Kidney epithelial cell (primary cell): ENCODE results near the gene HS6ST1. TPM values are rescaled to one million over a fixed set of nuclear protein-coding genes. Genes with fewer than 3 reads are reported as not detected.

Experiments used
- DNase-seq: peaks from one replicate; pipeline ENCODE4 v3.0.0-alpha.2; 2010; ENCODE audit warnings: low read depth
- H3K27me3 ChIP-seq: 2 replicates; pipeline ENCODE4 v1.6.0; 2011; ENCODE audit warnings: low read length; ENCODE audit not compliant: control insufficient read depth, insufficient read depth
- H3K36me3 ChIP-seq: 2 replicates; pipeline ENCODE4 v1.5.1; 2011; ENCODE audit warnings: low read length; ENCODE audit not compliant: control insufficient read depth, insufficient read depth
- H3K4me3 ChIP-seq: 2 replicates; pipeline ENCODE4 v1.5.1; 2011; ENCODE audit warnings: low read depth, mild to moderate bottlenecking, control low read depth, low read length
- total RNA-seq: library from RNA; depleted of rRNA; stranded (reverse); fragments of >200 nt; gene quantifications from 2 replicates; pipeline ENCODE4 v1.2.3, GENCODE V29; 2015
- TF ChIP-seq, protein P1 (sequence below): IDR thresholded peaks from 2 replicates; pipeline ENCODE4 v1.5.1; 2011; ENCODE audit warnings: mild to moderate bottlenecking, moderate library complexity, low read length, control low read depth, inconsistent platforms; ENCODE audit not compliant: insufficient read depth, poor library complexity, severe bottlenecking

HS6ST1 gene
- total RNA-seq, 1 donor from 2014 or later, result 34.4 TPM

DNA sequence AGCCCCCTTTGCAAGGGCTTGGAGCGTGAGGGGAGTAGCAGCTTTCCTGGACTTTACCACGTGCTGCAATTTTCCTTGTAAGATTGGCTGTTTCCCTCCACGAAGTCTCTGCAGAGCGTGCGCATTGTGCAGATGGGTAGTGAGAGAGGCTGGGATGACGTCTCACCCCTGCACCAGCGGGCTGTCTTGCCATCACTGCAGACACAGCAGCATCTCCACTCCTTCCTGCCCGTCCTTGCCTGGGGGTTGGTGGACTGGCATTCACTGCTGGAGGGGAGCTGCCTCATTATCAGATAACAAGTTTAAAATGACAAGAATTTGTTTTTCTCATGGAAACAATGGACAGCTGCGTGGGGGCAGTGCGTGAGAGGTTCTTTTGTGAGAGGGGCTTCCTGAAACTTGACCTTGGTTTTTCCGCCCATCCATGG is 45.3 kb upstream of the HS6ST1 start:
- Histone ChIP-seq H3K36me3 (no peaks in the 10 kb centered on the region), H3K4me3 (no peak overlapping the region), H3K27me3 (no peaks in the 10 kb centered on the region)
- TF ChIP-seq, protein P1, sequence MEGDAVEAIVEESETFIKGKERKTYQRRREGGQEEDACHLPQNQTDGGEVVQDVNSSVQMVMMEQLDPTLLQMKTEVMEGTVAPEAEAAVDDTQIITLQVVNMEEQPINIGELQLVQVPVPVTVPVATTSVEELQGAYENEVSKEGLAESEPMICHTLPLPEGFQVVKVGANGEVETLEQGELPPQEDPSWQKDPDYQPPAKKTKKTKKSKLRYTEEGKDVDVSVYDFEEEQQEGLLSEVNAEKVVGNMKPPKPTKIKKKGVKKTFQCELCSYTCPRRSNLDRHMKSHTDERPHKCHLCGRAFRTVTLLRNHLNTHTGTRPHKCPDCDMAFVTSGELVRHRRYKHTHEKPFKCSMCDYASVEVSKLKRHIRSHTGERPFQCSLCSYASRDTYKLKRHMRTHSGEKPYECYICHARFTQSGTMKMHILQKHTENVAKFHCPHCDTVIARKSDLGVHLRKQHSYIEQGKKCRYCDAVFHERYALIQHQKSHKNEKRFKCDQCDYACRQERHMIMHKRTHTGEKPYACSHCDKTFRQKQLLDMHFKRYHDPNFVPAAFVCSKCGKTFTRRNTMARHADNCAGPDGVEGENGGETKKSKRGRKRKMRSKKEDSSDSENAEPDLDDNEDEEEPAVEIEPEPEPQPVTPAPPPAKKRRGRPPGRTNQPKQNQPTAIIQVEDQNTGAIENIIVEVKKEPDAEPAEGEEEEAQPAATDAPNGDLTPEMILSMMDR, result no peak
- no peak for DNase-seq

DNA sequence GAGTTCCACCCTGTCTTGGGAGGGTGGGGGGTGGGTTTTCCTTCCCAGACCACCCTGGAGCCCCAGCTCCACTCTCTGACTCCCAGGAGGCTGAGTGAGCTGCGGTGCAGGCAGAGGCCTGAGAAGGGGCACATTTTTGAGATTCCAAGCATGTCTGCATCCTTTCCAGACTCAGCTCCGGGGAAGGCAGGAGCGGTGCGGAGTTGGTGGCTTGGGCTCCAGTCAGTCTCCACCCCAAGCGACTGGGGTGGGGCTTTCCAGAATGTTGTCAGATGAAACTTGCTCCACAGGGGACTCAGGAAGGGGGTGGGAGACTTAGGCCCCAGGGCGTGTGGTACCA is 44.2 kb upstream of the HS6ST1 start:
- DNase-seq, result no peak
- H3K27me3 ChIP-seq, result no peaks in the 10 kb centered on the region
- TF ChIP-seq, protein P1, result no peak
- H3K36me3 ChIP-seq, result no peaks in the 10 kb centered on the region
- no peak overlapping the region for H3K4me3 ChIP-seq

DNA sequence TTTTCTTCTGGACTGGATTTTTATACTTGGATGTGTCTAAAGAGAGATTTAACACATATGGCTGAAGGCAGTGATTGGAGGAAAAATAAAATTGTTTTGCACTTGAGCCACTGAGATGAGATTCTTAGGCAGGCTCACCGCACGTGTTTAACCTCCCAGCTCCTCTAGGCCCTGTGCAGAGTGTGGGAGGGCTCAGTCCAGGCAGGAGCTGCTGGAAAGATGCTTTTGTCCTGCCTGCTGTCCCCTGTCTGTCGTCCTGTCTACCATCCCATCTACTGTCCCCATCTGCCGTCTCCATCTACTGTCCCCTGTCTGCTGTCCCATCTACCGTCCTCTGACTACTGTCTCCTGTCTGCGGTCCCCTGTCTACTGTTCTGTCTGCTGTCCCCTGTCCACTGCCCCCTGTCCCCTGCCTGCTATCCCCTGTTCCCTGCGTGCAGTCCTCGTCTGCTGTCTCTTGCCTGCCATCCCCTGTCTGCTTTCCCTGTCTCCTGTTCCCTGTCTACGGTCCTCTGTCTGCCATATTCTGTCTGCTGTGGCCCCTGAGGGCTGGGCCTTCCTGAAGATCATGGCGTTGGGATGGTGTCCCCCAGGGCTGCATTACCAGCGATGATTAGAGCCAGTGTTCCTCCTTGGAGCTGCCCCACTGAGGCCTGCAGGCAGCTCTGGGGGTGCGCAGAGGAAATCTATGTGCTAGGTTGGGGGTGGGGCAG is 43.7 kb upstream of the HS6ST1 start:
- Histone ChIP-seq H3K27me3 (no peaks in the 10 kb centered on the region), H3K4me3 (no peak overlapping the region), H3K36me3 (no peaks in the 10 kb centered on the region)
- no peak for DNase-seq
- TF ChIP-seq, protein P1, result no peak

DNA sequence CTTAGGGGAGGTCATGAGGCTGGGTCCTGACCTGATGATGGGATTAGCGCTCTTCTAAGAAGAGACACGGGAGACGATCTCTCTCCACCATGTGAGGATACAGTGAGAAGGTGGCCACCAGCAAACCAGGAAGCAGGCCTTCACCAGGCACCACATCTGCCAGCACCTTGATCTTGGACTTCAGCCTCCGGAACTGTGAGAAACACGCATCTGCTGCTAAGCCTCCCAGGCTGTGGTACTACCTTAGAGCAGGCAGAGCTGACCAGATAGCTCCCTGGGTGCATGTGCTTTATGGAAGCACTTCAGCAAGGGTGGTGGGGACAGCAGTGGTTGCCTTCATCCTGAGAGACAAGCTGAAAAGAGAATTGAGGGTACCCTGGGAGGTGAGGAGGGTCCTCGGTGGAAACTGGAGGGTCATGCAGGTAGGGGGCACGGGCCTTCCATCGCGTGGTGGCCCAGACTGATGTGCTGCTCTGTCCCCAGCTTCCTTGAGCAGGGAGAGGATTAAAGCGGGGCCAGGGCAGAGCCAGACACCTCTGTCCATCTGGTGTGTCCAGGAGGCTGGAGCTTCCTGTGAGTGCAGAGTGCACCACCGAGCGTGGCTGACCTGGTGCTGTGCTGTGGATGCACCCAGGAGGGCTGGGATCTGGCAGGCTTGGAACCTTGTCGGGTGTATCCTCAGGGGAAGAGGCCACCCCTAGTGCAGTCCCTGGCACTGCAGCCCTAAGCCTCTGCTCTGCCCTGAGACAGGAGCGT is 42.9 kb upstream of the HS6ST1 start:
- Histone ChIP-seq H3K4me3 (no peak overlapping the region), H3K36me3 (no peaks in the 10 kb centered on the region), H3K27me3 (no peaks in the 10 kb centered on the region)
- TF ChIP-seq, protein P1, result no peak
- DNase-seq, result no peak

DNA sequence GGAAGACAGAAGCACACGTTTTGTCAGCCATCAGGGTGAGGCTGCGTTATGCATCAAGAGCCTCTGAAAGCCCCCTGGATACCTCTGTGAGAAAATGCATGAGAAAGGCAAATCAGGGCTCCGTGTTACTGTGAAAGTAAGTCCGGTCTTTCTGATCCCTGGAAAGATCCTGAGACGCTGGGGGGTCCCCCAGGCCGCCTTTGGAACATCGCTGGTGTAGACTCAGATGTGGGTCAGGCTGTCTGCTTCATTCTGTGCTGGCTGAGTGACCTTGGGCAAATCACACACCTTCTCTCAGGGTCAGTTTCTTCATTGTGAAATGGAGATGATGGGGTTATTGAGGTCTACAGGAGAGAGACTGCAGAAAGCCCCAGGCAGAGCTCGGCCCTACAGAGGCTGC is 42.0 kb upstream of the HS6ST1 start:
- no peaks in the 10 kb centered on the region for H3K27me3 ChIP-seq
- H3K4me3 ChIP-seq, result no peak overlapping the region
- H3K36me3 ChIP-seq, result no peaks in the 10 kb centered on the region
- no peak for DNase-seq
- TF ChIP-seq, protein P1, result no peak

DNA sequence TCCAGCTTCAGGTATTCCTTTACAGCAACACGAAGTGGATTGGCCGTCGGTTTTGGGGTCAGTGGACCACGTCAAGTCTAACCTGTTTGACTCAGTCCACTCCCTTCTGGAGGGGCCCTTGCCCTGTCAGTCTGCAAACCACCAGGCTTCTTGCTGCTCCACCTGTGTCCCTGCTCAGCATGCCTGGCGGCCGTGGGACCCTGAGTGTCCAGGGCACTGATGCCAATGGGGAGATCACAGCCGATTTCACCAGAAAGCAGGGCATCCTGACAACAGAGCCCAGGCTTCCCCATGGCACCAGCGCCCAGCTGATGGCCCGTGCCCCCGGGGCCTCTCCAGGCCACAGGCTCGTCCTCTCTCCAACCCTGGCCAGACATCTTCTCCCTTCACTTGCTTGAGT is 41.2 kb upstream of the HS6ST1 start:
- no peak overlapping the region for H3K4me3 ChIP-seq
- no peaks in the 10 kb centered on the region for H3K36me3 ChIP-seq
- DNase-seq, result no peak
- TF ChIP-seq, protein P1, result no peak
- no peaks in the 10 kb centered on the region for H3K27me3 ChIP-seq
